Prostate gland (tissue), 2 donors: Measurements from ENCODE around the gene DTNB. TPM values are rescaled to one million over a fixed set of nuclear protein-coding genes. Genes with fewer than 3 reads are reported as not detected.

ENCODE experiments used
- DNase-seq: peaks from one replicate; pipeline ENCODE4 v3.0.0-alpha.2; 2019; ENCODE audit warnings: low spot score
- H3K27ac ChIP-seq, 2 donors: fragments of 200-600 bp; sonication (generic); 2 replicates each; pipeline ENCODE4 v1.5.1; 2017 to 2019
- H3K27me3 ChIP-seq: fragments of 200-600 bp; sonication (generic); replicated peaks from 2 replicates; pipeline ENCODE4 v1.5.1; 2019; ENCODE audit not compliant: insufficient read depth
- H3K36me3 ChIP-seq, 2 donors: fragments of 200-600 bp; sonication (generic); 1 replicate in 1 of 2; 2 replicates in 1 of 2; pipeline versions ENCODE4 v1.5.1 to v1.8.1; 2017 to 2019
- H3K4me1 ChIP-seq: fragments of 200-600 bp; sonication (generic); replicated peaks from 2 replicates; pipeline ENCODE4 v1.5.1; 2019
- H3K4me3 ChIP-seq, 2 donors: fragments of 200-600 bp; sonication (generic); 2 replicates each; pipeline ENCODE4 v1.5.1; 2017 to 2019
- H3K9me3 ChIP-seq: fragments of 200-600 bp; sonication (generic); 2 replicates; pipeline ENCODE4 v1.5.1; 2017
- POLR2A ChIP-seq: fragments of 450-650 bp; IDR thresholded peaks from one replicate; pipeline ENCODE4 v1.6.1; 2016; ENCODE audit warnings: antibody characterized with exemption, mild to moderate bottlenecking
- POLR2AphosphoS5 ChIP-seq: sonication (generic); formaldehyde crosslinking; IDR thresholded peaks from one replicate; pipeline ENCODE4 v1.6.1; 2017; ENCODE audit warnings: antibody characterized with exemption
- WGBS: methylation state at CpG from one replicate; pipeline ENCODE4 v1.1.5; 2018; 5-methylcytosine and 5-hydroxymethylcytosine counted together
- intact Hi-C: fragments of 100-400 bp; cut with DNase I; formaldehyde crosslinking; loops from one replicate; pipeline ENCODE4 v1.14.2; 2022
- total RNA-seq, 2 donors: library from RNA; depleted of rRNA; stranded (reverse); fragments of >200 nt; gene quantifications; one replicate each; pipeline ENCODE4 v1.1.0, GENCODE V29; 2016
- TF ChIP-seq, protein P1 (sequence below), 4 experiments: fragments of 200-600 bp in 2 of 4; fragments of 450-650 bp in 2 of 4; sonication (generic) in 2 of 4; IDR thresholded peaks; 1 replicate in 3 of 4; 2 replicates in 1 of 4; pipeline ENCODE4 v1.5.1; 2016 to 2019; ENCODE audit warnings: antibody characterized with exemption in 4 of 4, mild to moderate bottlenecking in 2 of 4, moderate library complexity in 2 of 4

DTNB gene
- total RNA-seq, 2 donors from 2014 or later = 47.0 to 61.9 TPM

GRCh38 chr2:25548601-25549000, 124.8 kb downstream of the DTNB start:
- intact Hi-C loops = no loop called here
- Histone ChIP-seq H3K4me3 (no peak overlapping the region), H3K27ac (no peak overlapping the region), H3K36me3 (no peaks in the 10 kb centered on the region), H3K27me3 (no peaks in the 10 kb centered on the region), H3K9me3 (no peaks in the 10 kb centered on the region), H3K4me1 (no peaks in the 10 kb centered on the region)
- 49% methylated on average over 2 of the region's 2 CpGs for WGBS
- TF ChIP-seq POLR2AphosphoS5 (no peak), POLR2A (no peak)
- TF ChIP-seq, protein P1, sequence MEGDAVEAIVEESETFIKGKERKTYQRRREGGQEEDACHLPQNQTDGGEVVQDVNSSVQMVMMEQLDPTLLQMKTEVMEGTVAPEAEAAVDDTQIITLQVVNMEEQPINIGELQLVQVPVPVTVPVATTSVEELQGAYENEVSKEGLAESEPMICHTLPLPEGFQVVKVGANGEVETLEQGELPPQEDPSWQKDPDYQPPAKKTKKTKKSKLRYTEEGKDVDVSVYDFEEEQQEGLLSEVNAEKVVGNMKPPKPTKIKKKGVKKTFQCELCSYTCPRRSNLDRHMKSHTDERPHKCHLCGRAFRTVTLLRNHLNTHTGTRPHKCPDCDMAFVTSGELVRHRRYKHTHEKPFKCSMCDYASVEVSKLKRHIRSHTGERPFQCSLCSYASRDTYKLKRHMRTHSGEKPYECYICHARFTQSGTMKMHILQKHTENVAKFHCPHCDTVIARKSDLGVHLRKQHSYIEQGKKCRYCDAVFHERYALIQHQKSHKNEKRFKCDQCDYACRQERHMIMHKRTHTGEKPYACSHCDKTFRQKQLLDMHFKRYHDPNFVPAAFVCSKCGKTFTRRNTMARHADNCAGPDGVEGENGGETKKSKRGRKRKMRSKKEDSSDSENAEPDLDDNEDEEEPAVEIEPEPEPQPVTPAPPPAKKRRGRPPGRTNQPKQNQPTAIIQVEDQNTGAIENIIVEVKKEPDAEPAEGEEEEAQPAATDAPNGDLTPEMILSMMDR (IDR thresholded peaks at IDR 0.05) = no peak
- DNase-seq = no peak

- Histone ChIP-seq H3K36me3 (no peaks in the 10 kb centered on the region), H3K27ac (no peak overlapping the region), H3K27me3 (no peaks in the 10 kb centered on the region), H3K9me3 (no peaks in the 10 kb centered on the region), H3K4me1 (no peaks in the 10 kb centered on the region), H3K4me3 (no peak overlapping the region)
- intact Hi-C loops = no loop called here
- no peak for TF ChIP-seq POLR2AphosphoS5
- no peak for TF ChIP-seq POLR2A
- TF ChIP-seq, protein P1 (IDR thresholded peaks at IDR 0.05) = no peak
- WGBS = 96% methylated on average over 3 of the region's 3 CpGs
- no peak for DNase-seq
Observed at GRCh38 chr2:25546852-25547251, 126.5 kb downstream of the DTNB start.

DNA sequence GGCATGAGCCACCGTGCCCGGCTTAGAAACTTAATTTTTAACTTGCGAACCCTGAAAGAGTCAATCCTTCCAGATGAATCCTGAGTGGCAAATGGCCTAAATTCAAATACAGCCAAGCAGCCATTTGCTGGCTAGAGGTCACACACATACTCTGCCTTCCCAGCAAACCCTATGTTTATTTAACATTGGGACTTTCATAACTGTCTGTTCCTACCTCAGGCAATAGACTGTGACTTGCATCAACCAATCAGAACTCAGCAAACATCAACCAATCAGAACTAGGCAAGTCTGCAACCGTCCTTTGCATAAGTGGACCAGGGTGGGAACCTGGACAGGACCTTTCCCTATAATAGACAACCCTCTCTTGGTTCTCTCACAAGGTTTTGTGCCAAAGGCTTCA, 127.5 kb downstream of the DTNB start:
- Histone ChIP-seq H3K27ac (no peak overlapping the region), H3K4me1 (no peaks in the 10 kb centered on the region), H3K4me3 (no peak overlapping the region), H3K27me3 (no peaks in the 10 kb centered on the region), H3K9me3 (no peaks in the 10 kb centered on the region), H3K36me3 (no peaks in the 10 kb centered on the region)
- no peak for TF ChIP-seq POLR2AphosphoS5
- 91% methylated on average over 4 of the region's 4 CpGs for WGBS
- intact Hi-C loops = no loop called here
- no peak for DNase-seq

DNA sequence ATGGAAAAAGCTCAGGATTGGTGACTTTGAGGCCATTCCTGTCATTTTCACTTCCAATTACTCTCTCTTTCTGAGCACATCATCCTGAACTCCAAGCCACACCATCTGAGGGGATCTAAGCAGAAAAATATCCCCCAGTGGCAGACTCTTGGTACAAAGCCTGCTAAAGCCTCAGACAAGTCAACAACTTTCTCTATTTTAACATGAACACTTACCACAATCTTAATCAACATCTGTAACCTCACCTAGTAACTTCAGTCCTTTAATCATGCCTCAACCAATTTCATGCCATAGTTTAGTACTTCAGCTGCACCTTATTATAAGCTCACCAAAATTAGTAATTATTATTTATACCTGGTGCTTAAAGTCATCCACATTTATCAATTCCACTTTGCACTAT, 128.9 kb downstream of the DTNB start:
- no peak overlapping the region for H3K27ac ChIP-seq
- no peaks in the 10 kb centered on the region for H3K4me1 ChIP-seq
- H3K27me3 ChIP-seq = no peaks in the 10 kb centered on the region
- H3K36me3 ChIP-seq = no peaks in the 10 kb centered on the region
- no peak for DNase-seq
- intact Hi-C loops = no loop called here
- no peak overlapping the region for H3K4me3 ChIP-seq
- TF ChIP-seq POLR2A = no peak
- TF ChIP-seq, protein P1 (IDR thresholded peaks at IDR 0.05) = no peak
- TF ChIP-seq POLR2AphosphoS5 = no peak
- no peaks in the 10 kb centered on the region for H3K9me3 ChIP-seq

DNA sequence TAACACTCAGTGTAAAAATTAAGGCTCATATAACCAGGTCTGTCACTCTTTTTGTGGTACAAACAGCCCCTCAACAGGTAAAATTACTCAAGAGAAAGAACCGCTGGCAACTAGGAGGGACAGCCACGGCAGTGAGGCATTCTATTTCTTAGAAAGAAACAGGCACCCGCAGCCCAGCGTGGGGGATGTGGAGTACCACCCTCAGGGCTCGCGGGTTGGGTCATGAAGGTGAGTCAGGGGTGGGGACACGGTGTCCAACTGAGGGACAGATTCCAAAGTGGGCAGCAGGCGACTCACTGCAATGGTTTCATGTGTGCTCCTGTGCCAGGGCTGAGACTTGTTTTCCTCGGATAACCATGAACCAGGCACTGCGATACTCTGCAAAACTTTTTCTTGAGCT, 129.4 kb downstream of the DTNB start:
- intact Hi-C loops = no loop called here
- WGBS = 80% methylated on average over 10 of the region's 10 CpGs
- Histone ChIP-seq H3K27me3 (no peaks in the 10 kb centered on the region), H3K27ac (no peak overlapping the region), H3K9me3 (no peaks in the 10 kb centered on the region), H3K4me3 (no peak overlapping the region), H3K36me3 (no peaks in the 10 kb centered on the region), H3K4me1 (no peaks in the 10 kb centered on the region)
- DNase-seq = no peak
- TF ChIP-seq POLR2AphosphoS5 = no peak
- TF ChIP-seq, protein P1 (IDR thresholded peaks at IDR 0.05) = no peak
- no peak for TF ChIP-seq POLR2A
